T-helper 2 cell treated with Interferon-gamma antibody and Interleukin-4, amounts not matched to agents 5 μg/mL and 100 μg/mL, for 36 hours (primary cell): ENCODE measurements around the gene CALM3.

Experiments used
- DNase-seq: peaks from one replicate; pipeline ENCODE4 v3.0.0; 2021; ENCODE audit warnings: low spot score
- H3K27ac Mint-ChIP-seq: one replicate; pipeline ENCODE4 v1.8.0; 2021; ENCODE audit warnings: mild to moderate bottlenecking, mixed read lengths
- H3K27me3 Mint-ChIP-seq: one replicate; pipeline ENCODE4 v1.8.0; 2021; ENCODE audit warnings: low read depth, mixed read lengths
- H3K36me3 Mint-ChIP-seq: one replicate; pipeline ENCODE4 v1.8.0; 2021; ENCODE audit warnings: low read depth, mixed read lengths
- H3K4me1 Mint-ChIP-seq: one replicate; pipeline ENCODE4 v1.8.0; 2021; ENCODE audit warnings: low read depth, mixed read lengths
- H3K4me3 Mint-ChIP-seq: one replicate; pipeline ENCODE4 v1.8.0; 2022; ENCODE audit warnings: mild to moderate bottlenecking, moderate library complexity, mixed read lengths
- H3K9me3 Mint-ChIP-seq: one replicate; pipeline ENCODE4 v1.8.0; 2021; ENCODE audit warnings: mixed read lengths

The CALM3 gene

DNA sequence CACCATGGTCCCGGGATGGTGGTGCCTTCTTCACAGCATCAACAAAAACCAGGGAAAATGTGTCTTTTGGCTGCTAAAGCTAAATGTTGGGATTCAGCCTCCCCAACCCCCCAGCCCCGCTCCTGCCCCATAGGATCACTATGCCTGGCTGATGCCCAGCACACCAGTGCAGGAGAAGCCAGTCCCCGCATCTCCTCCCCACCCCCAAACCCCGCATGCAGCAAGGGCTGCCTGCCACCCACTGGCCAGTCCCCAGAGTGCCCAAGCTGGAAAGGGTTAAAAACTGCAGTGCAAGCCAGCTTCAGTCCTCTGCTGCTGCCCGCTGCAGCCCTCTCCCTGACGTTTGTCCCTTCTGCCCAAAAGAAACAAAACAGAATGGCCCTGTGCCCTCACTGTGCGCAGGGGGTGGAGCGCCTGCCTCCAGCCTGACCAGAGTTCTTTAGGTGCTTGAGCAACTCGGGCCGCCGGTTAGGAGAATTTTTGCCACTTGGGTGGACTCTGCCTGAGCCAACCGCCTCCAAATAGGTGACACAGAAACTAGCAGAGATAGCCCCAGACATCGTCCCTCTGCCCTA lies 3.7 kb downstream of the CALM3 start:
- H3K4me1 Mint-ChIP-seq = peaks cover 32% of the 10 kb centered on the region
- H3K27ac Mint-ChIP-seq = no peak overlapping the region
- peaks cover 3% of the 10 kb centered on the region for H3K9me3 Mint-ChIP-seq
- H3K36me3 Mint-ChIP-seq = peaks cover 57% of the 10 kb centered on the region
- no peak overlapping the region for H3K4me3 Mint-ChIP-seq
- DNase-seq = no peak
- H3K27me3 Mint-ChIP-seq = no peaks in the 10 kb centered on the region

DNA sequence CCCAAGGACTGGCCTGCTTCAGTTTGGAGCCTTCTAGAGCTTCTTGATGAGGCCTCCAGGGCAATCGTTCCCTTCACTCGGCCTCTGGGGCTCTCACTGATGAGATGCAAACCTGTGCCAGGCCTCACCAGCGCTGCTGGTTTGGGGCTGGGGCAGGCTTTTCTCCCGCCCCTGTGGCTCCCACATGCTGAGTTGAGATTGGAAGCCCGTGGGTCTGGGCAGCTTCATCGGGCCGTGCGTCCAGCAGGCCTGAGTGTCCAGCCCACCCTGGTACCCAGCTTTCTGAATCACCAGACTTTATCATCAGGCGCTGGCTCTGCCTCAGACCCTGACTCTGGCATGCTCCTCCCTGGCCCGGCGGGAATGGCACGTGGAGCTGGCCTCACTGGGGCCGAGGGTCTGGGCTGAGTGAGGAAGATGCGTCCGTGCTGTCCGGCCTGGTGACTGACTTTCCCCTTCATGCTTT lies 4.3 kb downstream of the CALM3 start:
- DNase-seq = no peak
- Mint-ChIP-seq H3K4me1 (peaks cover 29% of the 10 kb centered on the region), H3K4me3 (peak overlapping the region; percentile 40), H3K27ac (peak overlapping the region; percentile 55), H3K36me3 (peaks cover 58% of the 10 kb centered on the region), H3K27me3 (no peaks in the 10 kb centered on the region), H3K9me3 (no peaks in the 10 kb centered on the region)

DNA sequence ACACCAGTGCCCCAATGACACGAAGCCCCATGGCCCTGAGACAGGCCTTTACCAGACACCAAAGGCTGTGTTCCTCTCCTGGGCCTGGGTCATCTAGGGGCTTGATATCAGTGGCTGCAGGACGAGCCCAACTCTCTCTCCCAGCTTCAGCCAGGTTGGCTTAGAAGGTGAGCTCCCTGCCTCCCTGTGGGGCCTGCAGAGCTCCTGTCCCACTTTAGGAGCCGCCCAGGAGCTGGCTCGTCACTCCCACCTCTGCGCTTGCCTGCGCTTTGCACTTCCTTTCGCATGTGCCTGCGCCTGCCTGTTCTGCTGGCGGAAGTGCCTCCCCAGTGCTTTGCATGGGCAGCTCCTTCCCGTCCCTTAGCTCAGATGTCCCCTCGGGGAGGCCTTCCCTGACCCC lies 4.9 kb downstream of the CALM3 start:
- Mint-ChIP-seq H3K27ac (peak overlapping the region; percentile 55), H3K36me3 (peaks cover 65% of the 10 kb centered on the region), H3K4me3 (no peak overlapping the region), H3K9me3 (no peaks in the 10 kb centered on the region), H3K4me1 (peaks cover 32% of the 10 kb centered on the region), H3K27me3 (no peaks in the 10 kb centered on the region)
- no peak for DNase-seq

DNA sequence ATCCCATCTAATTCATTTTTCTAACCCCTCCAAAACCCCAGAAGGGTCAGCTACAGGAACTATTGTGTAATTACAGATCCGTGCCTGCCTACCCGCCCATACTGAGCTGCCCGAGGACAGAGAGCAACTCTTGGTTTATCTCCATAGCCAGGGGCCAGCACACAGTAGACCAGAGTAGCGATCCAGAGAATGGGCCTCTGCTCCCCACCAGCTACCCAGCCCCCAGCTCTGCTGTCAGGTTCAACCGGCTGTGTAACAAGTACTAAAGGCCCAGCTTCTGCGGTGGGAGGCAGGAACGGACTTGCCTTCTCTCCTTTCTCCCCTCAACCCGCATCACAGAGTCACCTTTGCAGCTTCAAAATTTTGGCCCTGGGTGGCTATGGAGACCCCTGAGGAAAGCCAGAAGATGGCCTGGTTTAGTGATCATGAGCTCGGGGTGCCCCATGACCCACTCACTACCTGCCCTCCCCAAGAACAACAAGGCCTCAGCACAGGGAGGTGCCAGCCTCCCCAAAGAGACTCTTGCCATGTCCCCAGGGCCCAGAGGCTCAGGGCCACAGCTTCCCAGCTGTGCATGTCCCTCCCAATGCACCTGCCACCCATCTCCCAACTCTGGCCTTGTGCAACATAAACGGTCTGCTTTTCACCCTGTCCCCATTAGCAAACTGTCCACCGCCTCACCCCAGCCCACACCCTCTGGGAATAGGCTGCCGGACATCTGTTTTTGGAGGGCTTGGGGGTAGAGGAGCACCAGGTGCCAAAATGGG lies 5.7 kb downstream of the CALM3 start:
- H3K36me3 Mint-ChIP-seq = peaks cover 66% of the 10 kb centered on the region

DNA sequence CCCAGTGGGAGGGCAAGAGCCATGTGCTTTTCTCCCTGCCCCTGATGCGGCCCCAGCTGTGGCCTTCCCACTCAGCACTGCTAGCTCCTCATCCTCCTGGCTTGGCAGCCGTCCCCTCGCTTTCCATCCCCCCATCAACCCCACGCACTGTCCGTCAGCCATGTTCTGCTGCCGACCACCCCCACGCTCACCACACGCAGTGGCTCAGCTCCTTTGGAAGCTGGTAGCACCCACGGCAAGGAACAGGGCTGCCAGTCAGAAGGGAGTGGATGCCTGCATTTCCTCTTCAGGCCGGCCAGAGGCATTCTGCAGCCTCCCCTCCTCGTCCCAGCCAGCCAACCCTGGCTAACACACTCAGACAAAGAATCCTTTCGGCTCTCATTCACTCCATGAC lies 6.3 kb downstream of the CALM3 start:
- H3K27me3 Mint-ChIP-seq = no peaks in the 10 kb centered on the region
- DNase-seq = no peak
- peaks cover 44% of the 10 kb centered on the region for H3K4me1 Mint-ChIP-seq
- H3K27ac Mint-ChIP-seq = peak overlapping the region; percentile 50
- peaks cover 60% of the 10 kb centered on the region for H3K36me3 Mint-ChIP-seq
- H3K9me3 Mint-ChIP-seq = no peaks in the 10 kb centered on the region
- no peak overlapping the region for H3K4me3 Mint-ChIP-seq

More for the DNA sequence above, 5.7 kb downstream of the CALM3 start:
- no peaks in the 10 kb centered on the region for H3K9me3 Mint-ChIP-seq
- DNase-seq = no peak
- no peak overlapping the region for H3K4me3 Mint-ChIP-seq
- H3K27ac Mint-ChIP-seq = no peak overlapping the region
- no peaks in the 10 kb centered on the region for H3K27me3 Mint-ChIP-seq
- peaks cover 41% of the 10 kb centered on the region for H3K4me1 Mint-ChIP-seq

DNA sequence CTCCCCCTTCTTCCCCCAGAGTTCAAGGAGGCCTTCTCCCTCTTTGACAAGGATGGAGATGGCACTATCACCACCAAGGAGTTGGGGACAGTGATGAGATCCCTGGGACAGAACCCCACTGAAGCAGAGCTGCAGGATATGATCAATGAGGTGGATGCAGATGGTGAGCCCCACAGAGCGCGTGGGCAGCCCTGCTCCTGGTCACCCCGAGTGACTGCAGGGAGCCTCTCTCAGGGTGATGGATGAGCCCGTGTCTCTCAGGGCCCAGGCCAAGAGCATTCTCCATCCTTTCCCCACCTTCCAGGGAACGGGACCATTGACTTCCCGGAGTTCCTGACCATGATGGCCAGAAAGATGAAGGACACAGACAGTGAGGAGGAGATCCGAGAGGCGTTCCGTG lies 7.0 kb downstream of the CALM3 start:
- peak overlapping the region; percentile 41 for H3K27ac Mint-ChIP-seq
- H3K4me1 Mint-ChIP-seq = peaks cover 43% of the 10 kb centered on the region

DNA sequence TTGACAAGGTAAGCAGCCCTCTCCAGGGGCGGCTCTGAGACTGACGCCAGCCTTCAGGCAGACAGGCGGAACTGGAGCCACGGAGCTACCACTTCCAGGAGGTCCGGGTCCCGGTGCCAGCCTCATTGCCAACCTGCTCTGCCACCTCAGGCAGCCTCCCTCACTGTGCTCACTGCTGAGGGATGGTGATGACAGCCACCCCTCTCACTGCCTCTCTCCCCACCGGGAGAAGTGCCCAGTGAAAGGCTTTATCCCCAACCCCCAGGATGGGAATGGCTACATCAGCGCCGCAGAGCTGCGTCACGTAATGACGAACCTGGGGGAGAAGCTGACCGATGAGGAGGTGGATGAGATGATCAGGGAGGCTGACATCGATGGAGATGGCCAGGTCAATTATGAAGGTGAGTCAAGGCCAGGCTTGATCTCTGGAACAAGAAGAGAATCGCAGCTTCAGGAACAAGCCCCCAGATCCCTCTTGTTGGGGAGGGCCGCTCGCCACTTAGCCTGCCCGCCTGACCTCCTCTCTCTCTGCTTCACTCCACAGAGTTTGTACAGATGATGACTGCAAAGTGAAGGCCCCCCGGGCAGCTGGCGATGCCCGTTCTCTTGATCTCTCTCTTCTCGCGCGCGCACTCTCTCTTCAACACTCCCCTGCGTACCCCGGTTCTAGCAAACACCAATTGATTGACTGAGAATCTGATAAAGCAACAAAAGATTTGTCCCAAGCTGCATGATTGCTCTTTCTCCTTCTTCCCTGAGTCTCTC lies 7.6 kb downstream of the CALM3 start:
- no peak overlapping the region for H3K4me3 Mint-ChIP-seq
- DNase-seq = no peak

More for the DNA sequence above, 7.0 kb downstream of the CALM3 start:
- DNase-seq = no peak
- Mint-ChIP-seq H3K9me3 (no peaks in the 10 kb centered on the region), H3K27me3 (no peaks in the 10 kb centered on the region), H3K4me3 (no peak overlapping the region), H3K36me3 (peaks cover 56% of the 10 kb centered on the region)

GRCh38 chr19:46609511-46610412 lies 8.6 kb downstream of the CALM3 start:
- Mint-ChIP-seq H3K4me3 (no peak overlapping the region), H3K27ac (no peak overlapping the region), H3K36me3 (peaks cover 49% of the 10 kb centered on the region), H3K27me3 (no peaks in the 10 kb centered on the region), H3K4me1 (peaks cover 45% of the 10 kb centered on the region), H3K9me3 (no peaks in the 10 kb centered on the region)
- no peak for DNase-seq

More for the DNA sequence above, 7.6 kb downstream of the CALM3 start:
- Mint-ChIP-seq H3K27ac (peak overlapping the region; percentile 35), H3K9me3 (no peaks in the 10 kb centered on the region), H3K4me1 (peaks cover 38% of the 10 kb centered on the region), H3K27me3 (no peaks in the 10 kb centered on the region), H3K36me3 (peaks cover 52% of the 10 kb centered on the region)

DNA sequence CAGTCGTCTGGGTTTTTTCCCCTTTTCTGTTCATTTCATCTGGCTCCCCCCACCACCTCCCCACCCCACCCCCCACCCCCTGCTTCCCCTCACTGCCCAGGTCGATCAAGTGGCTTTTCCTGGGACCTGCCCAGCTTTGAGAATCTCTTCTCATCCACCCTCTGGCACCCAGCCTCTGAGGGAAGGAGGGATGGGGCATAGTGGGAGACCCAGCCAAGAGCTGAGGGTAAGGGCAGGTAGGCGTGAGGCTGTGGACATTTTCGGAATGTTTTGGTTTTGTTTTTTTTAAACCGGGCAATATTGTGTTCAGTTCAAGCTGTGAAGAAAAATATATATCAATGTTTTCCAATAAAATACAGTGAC lies 9.3 kb downstream of the CALM3 start:
- peaks cover 45% of the 10 kb centered on the region for H3K4me1 Mint-ChIP-seq
- H3K4me3 Mint-ChIP-seq = peak overlapping the region; percentile 78

GRCh38 chr19:46610851-46611770 lies 10.0 kb downstream of the CALM3 start:
- Mint-ChIP-seq H3K36me3 (peaks cover 45% of the 10 kb centered on the region), H3K9me3 (no peaks in the 10 kb centered on the region)

More for the DNA sequence above, 9.3 kb downstream of the CALM3 start:
- DNase-seq = no peak
- H3K36me3 Mint-ChIP-seq = peaks cover 49% of the 10 kb centered on the region
- no peaks in the 10 kb centered on the region for H3K9me3 Mint-ChIP-seq
- no peaks in the 10 kb centered on the region for H3K27me3 Mint-ChIP-seq
- H3K27ac Mint-ChIP-seq = peak overlapping the region; percentile 89

GRCh38 chr19:46611776-46612175 lies 10.6 kb downstream of the CALM3 start:
- Mint-ChIP-seq H3K36me3 (peaks cover 39% of the 10 kb centered on the region), H3K4me1 (peaks cover 47% of the 10 kb centered on the region), H3K27me3 (no peaks in the 10 kb centered on the region), H3K27ac (peak overlapping the region; percentile 89), H3K4me3 (peak overlapping the region; percentile 78), H3K9me3 (no peaks in the 10 kb centered on the region)
- DNase-seq = no peak

More at GRCh38 chr19:46610851-46611770, 10.0 kb downstream of the CALM3 start:
- DNase-seq = peak; percentile 55
- H3K4me1 Mint-ChIP-seq = peaks cover 48% of the 10 kb centered on the region
- H3K27me3 Mint-ChIP-seq = no peaks in the 10 kb centered on the region
- H3K27ac Mint-ChIP-seq = peak overlapping the region; percentile 89
- H3K4me3 Mint-ChIP-seq = peak overlapping the region; percentile 78

GRCh38 chr19:46613525-46613924 lies 12.4 kb downstream of the CALM3 start:
- Mint-ChIP-seq H3K9me3 (no peaks in the 10 kb centered on the region), H3K4me3 (no peak overlapping the region), H3K27me3 (no peaks in the 10 kb centered on the region), H3K4me1 (peaks cover 54% of the 10 kb centered on the region), H3K36me3 (peaks cover 24% of the 10 kb centered on the region), H3K27ac (peak overlapping the region; percentile 75)
- no peak for DNase-seq
